ENCODE data around the gene SLC39A2. TPM values are rescaled to one million over a fixed set of nuclear protein-coding genes. Genes with fewer than 3 reads are reported as not detected.
A peak's percentile ranks its signal among the peaks of the same experiment; 100 is the strongest.

The SLC39A2 gene
- total and polyA plus RNA-seq, 3 donors from 2014 or later: 0.24 to 0.31 TPM; not detected in 1

- Histone ChIP-seq H3K9me3 (no peaks in the 10 kb centered on the region), H3K27ac (no peak overlapping the region), H3K27me3 (no peaks in the 10 kb centered on the region), H3K4me3 (no peak overlapping the region), H3K36me3 (ENCODE audit: low read depth, missing control alignments) (no peaks in the 10 kb centered on the region), H3K4me1 (peaks cover 20% of the 10 kb centered on the region)
- WGBS, 2 donors: 57 to 67% methylated on average over 1 of the region's 1 CpG
- no peak for DNase-seq
- intact Hi-C loops (cut with DNase I; ENCODE audit: low total_unique reads): loop anchor here (10.0 kb wide), 1 partner anchor 75 kb away; the partner anchor contains the start of gene ZNF219
- no peak for TF ChIP-seq CTCF (IDR thresholded peaks at IDR 0.05)
- no peak for TF ChIP-seq POLR2A (IDR thresholded peaks at IDR 0.05)
These were observed 20.3 kb downstream of the SLC39A2 start for GRCh38 chr14:21019366-21019765.

- TF ChIP-seq CTCF (IDR thresholded peaks at IDR 0.05) (no peak), POLR2A (IDR thresholded peaks at IDR 0.05) (no peak)
- H3K27ac ChIP-seq: no peak overlapping the region
- H3K36me3 ChIP-seq (ENCODE audit: low read depth, missing control alignments): no peaks in the 10 kb centered on the region
- 85 to 94% methylated on average over 5 of the region's 5 CpGs for WGBS, 2 donors
- no peaks in the 10 kb centered on the region for H3K9me3 ChIP-seq
- no peak overlapping the region for H3K4me3 ChIP-seq
- no peaks in the 10 kb centered on the region for H3K27me3 ChIP-seq
- H3K4me1 ChIP-seq: peaks cover 21% of the 10 kb centered on the region
- intact Hi-C loops (cut with DNase I; ENCODE audit: low total_unique reads): no loop called here
- DNase-seq: no peak
These were observed 22.0 kb downstream of the SLC39A2 start for GRCh38 chr14:21020977-21021545.

GRCh38 chr14:21022686-21023085 lies 23.6 kb downstream of the SLC39A2 start:
- TF ChIP-seq POLR2A (IDR thresholded peaks at IDR 0.05) (no peak), CTCF (IDR thresholded peaks at IDR 0.05) (no peak)
- no peak for DNase-seq
- intact Hi-C loops (cut with DNase I; ENCODE audit: low total_unique reads): no loop called here
- H3K27ac ChIP-seq: peak overlapping the region; percentile 89 to 91
- peak overlapping the region in 1 of 2 donors; percentile 83 for H3K4me3 ChIP-seq
- peaks cover 31% of the 10 kb centered on the region for H3K4me1 ChIP-seq
- WGBS, 2 donors: 68 to 72% methylated on average over 5 of the region's 5 CpGs
- no peaks in the 10 kb centered on the region for H3K36me3 ChIP-seq (ENCODE audit: low read depth, missing control alignments)
- H3K27me3 ChIP-seq: no peaks in the 10 kb centered on the region
- H3K9me3 ChIP-seq: no peaks in the 10 kb centered on the region

GRCh38 chr14:21023174-21023573 lies 24.1 kb downstream of the SLC39A2 start:
- Histone ChIP-seq H3K36me3 (ENCODE audit: low read depth, missing control alignments) (no peaks in the 10 kb centered on the region), H3K9me3 (no peaks in the 10 kb centered on the region), H3K27ac (peak overlapping the region; percentile 89 to 91), H3K4me3 (peak overlapping the region in 1 of 2 donors; percentile 83), H3K27me3 (no peaks in the 10 kb centered on the region), H3K4me1 (peaks cover 31% of the 10 kb centered on the region)
- 38 to 47% methylated on average over 7 of the region's 7 CpGs for WGBS, 2 donors
- TF ChIP-seq POLR2A (IDR thresholded peaks at IDR 0.05) (no peak), CTCF (IDR thresholded peaks at IDR 0.05) (no peak)
- DNase-seq: no peak
- intact Hi-C loops (cut with DNase I; ENCODE audit: low total_unique reads): no loop called here

Data from testis (tissue), 3 donors.